SU-DHL-6 (cell line): ENCODE data around the gene HOXA6.

Experiments
- H2AFZ ChIP-seq: fragments of 200-600 bp; sonication (generic); 2 replicates; pipeline ENCODE4 v1.6.1; 2014; ENCODE audit warnings: low read depth, mild to moderate bottlenecking, moderate library complexity, mixed read lengths, antibody characterized with exemption, low read length; ENCODE audit not compliant: severe bottlenecking
- H3F3A ChIP-seq: fragments of 200-600 bp; shearing (Covaris generic); 2 replicates; pipeline ENCODE4 v1.6.0; 2016; ENCODE audit warnings: antibody characterized with exemption, mild to moderate bottlenecking; ENCODE audit not compliant: insufficient read depth
- H3K27ac ChIP-seq: fragments of 200-600 bp; sonication (generic); 2 replicates; pipeline ENCODE4 v1.5.1; 2016; ENCODE audit warnings: low read depth, mild to moderate bottlenecking, low read length, moderate library complexity, mixed read lengths
- H3K27me3 ChIP-seq: fragments of 200-600 bp; sonication (generic), shearing (Covaris generic); 2 replicates; pipeline ENCODE4 v1.6.0; 2014; ENCODE audit warnings: mild to moderate bottlenecking, low read length
- H3K36me3 ChIP-seq: fragments of 200-600 bp; sonication (generic); 2 replicates; pipeline ENCODE4 v1.6.1; 2014; ENCODE audit warnings: mild to moderate bottlenecking, low read length, mixed read lengths
- H3K4me2 ChIP-seq: fragments of 300-600, 200-600 bp; shearing (Covaris generic), sonication (generic); 2 replicates; pipeline ENCODE4 v1.6.0; 2014; ENCODE audit warnings: low read length, low read depth, mild to moderate bottlenecking; ENCODE audit not compliant: poor library complexity, severe bottlenecking
- H3K4me3 ChIP-seq: fragments of 200-600 bp; sonication (generic); 2 replicates; pipeline ENCODE4 v1.5.1; 2014; ENCODE audit warnings: antibody characterized with exemption, low read length, mild to moderate bottlenecking, mixed read lengths; ENCODE audit not compliant: insufficient read depth, poor library complexity, severe bottlenecking
- H3K79me2 ChIP-seq: fragments of 200-600 bp; sonication (generic); 2 replicates; pipeline ENCODE4 v1.6.1; 2014; ENCODE audit warnings: mild to moderate bottlenecking, low read length, moderate library complexity; ENCODE audit not compliant: insufficient read depth
- H3K9ac ChIP-seq: fragments of 200-600 bp; sonication (generic); 2 replicates; pipeline ENCODE4 v1.7.0; 2014; ENCODE audit warnings: mild to moderate bottlenecking, low read length
- H3K9me2 ChIP-seq: fragments of 200-600 bp; sonication (generic); replicated peaks from 2 replicates; pipeline ENCODE4 v1.6.1; 2014; ENCODE audit warnings: low read length; ENCODE audit not compliant: insufficient read depth
- H3K9me3 ChIP-seq: fragments of 200-600 bp; sonication (generic); 2 replicates; pipeline ENCODE4 v1.6.1; 2014; ENCODE audit warnings: low read length, mixed read lengths; ENCODE audit not compliant: insufficient read depth
- H4K20me1 ChIP-seq: fragments of 200-600 bp; sonication (generic); 2 replicates; pipeline ENCODE4 v1.6.1; 2014; ENCODE audit warnings: low read depth, mild to moderate bottlenecking, antibody characterized with exemption, low read length, moderate library complexity, mixed read lengths
- CTCF ChIP-seq: fragments of 200-600 bp; sonication (generic); IDR thresholded peaks from one replicate; pipeline ENCODE4 v1.5.1; 2017; ENCODE audit warnings: antibody characterized with exemption, mild to moderate bottlenecking, low read length, moderate library complexity; ENCODE audit not compliant: insufficient read depth, poor library complexity, severe bottlenecking
- EZH2phosphoT487 ChIP-seq: fragments of 200-600 bp; sonication (generic), shearing (Covaris generic); conservative IDR thresholded peaks from 2 replicates; pipeline ENCODE4 v1.6.1; 2018; ENCODE audit warnings: mild to moderate bottlenecking, antibody characterized with exemption, low read length, moderate library complexity, mixed read lengths

HOXA6 gene

GRCh38 chr7:27117887-27118491 is 29.6 kb downstream of the HOXA6 start:
- Histone ChIP-seq H3K36me3 (no peaks in the 10 kb centered on the region), H3K4me3 (no peak overlapping the region), H3K9me2 (no peaks in the 10 kb centered on the region), H4K20me1 (no peaks in the 10 kb centered on the region), H3K27ac (no peak overlapping the region), H2AFZ (no peak overlapping the region), H3K9ac (no peak overlapping the region), H3K9me3 (no peaks in the 10 kb centered on the region), H3F3A (no peaks in the 10 kb centered on the region), H3K27me3 (no peaks in the 10 kb centered on the region), H3K79me2 (no peaks in the 10 kb centered on the region), H3K4me2 (no peak overlapping the region)
- TF ChIP-seq EZH2phosphoT487: no peak
- TF ChIP-seq CTCF: no peak

- no peaks in the 10 kb centered on the region for H3K9me2 ChIP-seq
- H3K4me3 ChIP-seq: no peak overlapping the region
- H4K20me1 ChIP-seq: no peaks in the 10 kb centered on the region
- H3K27ac ChIP-seq: no peak overlapping the region
- no peak overlapping the region for H3K9ac ChIP-seq
- no peak overlapping the region for H2AFZ ChIP-seq
- no peak overlapping the region for H3K4me2 ChIP-seq
- no peaks in the 10 kb centered on the region for H3K27me3 ChIP-seq
- no peak for TF ChIP-seq EZH2phosphoT487
- TF ChIP-seq CTCF: no peak
- no peaks in the 10 kb centered on the region for H3K9me3 ChIP-seq
- no peaks in the 10 kb centered on the region for H3K36me3 ChIP-seq
- no peaks in the 10 kb centered on the region for H3K79me2 ChIP-seq
- H3F3A ChIP-seq: no peaks in the 10 kb centered on the region
These were observed 30.4 kb downstream of the HOXA6 start for GRCh38 chr7:27116962-27117886.

DNA sequence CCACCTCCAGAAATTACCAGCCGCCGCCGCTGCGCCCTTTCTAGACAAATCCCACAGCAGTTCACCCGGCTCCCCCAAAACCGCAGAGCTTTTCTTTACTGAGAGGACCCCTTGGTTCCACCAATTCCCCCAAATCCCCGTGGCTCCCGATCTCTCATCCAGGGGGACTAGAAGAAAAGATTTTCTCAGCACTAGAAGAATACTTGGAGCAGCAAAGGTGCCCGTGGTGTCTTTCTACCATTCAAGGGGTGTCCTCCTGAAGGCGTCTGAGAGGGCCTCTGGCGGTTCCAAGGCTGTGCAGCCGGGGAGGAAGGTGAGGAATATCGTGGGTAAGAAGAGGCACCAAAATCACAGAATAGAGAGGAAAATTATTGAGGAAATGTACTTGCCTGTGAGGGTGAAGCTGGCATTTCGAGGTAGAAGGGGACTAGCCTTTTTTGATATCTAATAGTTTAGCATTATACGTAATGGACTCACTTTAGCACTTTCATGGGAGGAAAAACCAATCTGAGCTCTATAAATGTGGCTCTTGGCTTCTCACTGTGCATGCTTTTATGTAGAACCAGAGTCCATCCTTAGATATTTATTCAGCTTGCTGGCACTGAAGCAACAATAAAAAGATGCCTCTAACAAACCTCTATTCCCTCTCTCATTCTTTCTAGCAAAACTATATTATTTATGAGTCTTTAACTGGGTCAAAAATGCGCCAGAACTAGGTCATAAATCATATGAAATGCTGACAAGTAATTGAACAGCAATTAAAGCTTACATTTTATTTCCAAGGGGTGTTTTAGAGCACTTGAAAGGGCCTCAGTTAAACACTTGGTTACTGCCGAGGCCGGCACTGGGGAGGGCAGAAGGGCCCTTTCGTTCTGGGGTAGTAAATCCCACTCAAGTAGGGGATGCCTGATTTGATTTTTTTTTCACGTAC is 31.3 kb downstream of the HOXA6 start:
- Histone ChIP-seq H3K9ac (no peak overlapping the region), H3K4me3 (no peak overlapping the region)

More for the DNA sequence above, 31.3 kb downstream of the HOXA6 start:
- H3K79me2 ChIP-seq: no peaks in the 10 kb centered on the region
- H3K27ac ChIP-seq: no peak overlapping the region
- H4K20me1 ChIP-seq: no peaks in the 10 kb centered on the region
- no peaks in the 10 kb centered on the region for H3K27me3 ChIP-seq
- no peaks in the 10 kb centered on the region for H3K9me3 ChIP-seq
- TF ChIP-seq EZH2phosphoT487: no peak
- TF ChIP-seq CTCF: no peak
- no peak overlapping the region for H3K4me2 ChIP-seq
- no peaks in the 10 kb centered on the region for H3F3A ChIP-seq
- H3K36me3 ChIP-seq: no peaks in the 10 kb centered on the region
- H2AFZ ChIP-seq: no peak overlapping the region
- no peaks in the 10 kb centered on the region for H3K9me2 ChIP-seq
